Ishikawa (cell line): ENCODE data around the gene AMT.

Source experiments
- CEBPB ChIP-seq: IDR thresholded peaks from 2 replicates; pipeline ENCODE4 v1.6.1; 2012
- CREB1 ChIP-seq: IDR thresholded peaks from 2 replicates; pipeline ENCODE4 v1.6.1; 2012; ENCODE audit warnings: low read depth
- EGR1 ChIP-seq: IDR thresholded peaks from 2 replicates; pipeline ENCODE4 v1.6.1; 2012
- EP300 ChIP-seq: IDR thresholded peaks from 2 replicates; pipeline ENCODE4 v1.6.1; 2012; ENCODE audit warnings: borderline replicate concordance
- FOXM1 ChIP-seq: IDR thresholded peaks from 2 replicates; pipeline ENCODE4 v1.6.1; 2012; ENCODE audit warnings: low read depth, borderline replicate concordance
- NFIC ChIP-seq: IDR thresholded peaks from 2 replicates; pipeline ENCODE4 v1.6.1; 2012
- RAD21 ChIP-seq: IDR thresholded peaks from 2 replicates; pipeline ENCODE4 v1.6.1; 2012; ENCODE audit warnings: low read depth
- TAF1 ChIP-seq: IDR thresholded peaks from 2 replicates; pipeline ENCODE4 v1.6.1; 2012; ENCODE audit warnings: low read depth, mild to moderate bottlenecking
- TCF12 ChIP-seq: IDR thresholded peaks from 2 replicates; pipeline ENCODE4 v1.6.1; 2012; ENCODE audit warnings: low read depth
- YY1 ChIP-seq: IDR thresholded peaks from 2 replicates; pipeline ENCODE4 v1.6.1; 2012; ENCODE audit warnings: low read depth
- ZBTB7A ChIP-seq: IDR thresholded peaks from 2 replicates; pipeline ENCODE4 v1.6.1; 2012; ENCODE audit warnings: low read depth
- TF ChIP-seq, protein P1 (sequence below): IDR thresholded peaks from 2 replicates; pipeline ENCODE4 v1.6.1; 2012
- TF ChIP-seq, protein P2 (sequence below): IDR thresholded peaks from 2 replicates; pipeline ENCODE4 v1.6.1; 2012; ENCODE audit warnings: low read depth, mild to moderate bottlenecking
- TF ChIP-seq, protein P3 (sequence below): IDR thresholded peaks from 2 replicates; pipeline ENCODE4 v1.6.1; 2012

DNA sequence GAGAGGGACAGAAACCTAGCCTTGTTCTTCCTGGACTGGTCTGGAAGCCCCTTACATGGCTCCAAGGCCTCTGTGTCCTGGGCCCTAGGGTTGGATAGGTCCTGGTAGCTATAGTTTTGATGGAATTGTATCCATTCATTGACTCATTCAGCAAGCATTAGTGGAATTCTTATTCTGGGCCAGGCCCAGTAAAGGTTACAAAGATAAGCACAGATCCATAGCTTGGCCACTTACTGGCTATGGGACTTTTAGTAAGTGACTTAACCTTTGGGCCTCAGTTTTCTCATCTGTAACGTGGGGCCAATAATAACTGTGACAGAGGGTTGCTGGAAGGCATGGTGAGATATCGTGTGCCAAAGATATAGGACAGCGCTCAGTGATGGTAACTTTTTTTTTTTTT, 34.2 kb upstream of the AMT start:
- TF ChIP-seq TCF12: no peak
- TF ChIP-seq TAF1: no peak
- TF ChIP-seq, protein P1, sequence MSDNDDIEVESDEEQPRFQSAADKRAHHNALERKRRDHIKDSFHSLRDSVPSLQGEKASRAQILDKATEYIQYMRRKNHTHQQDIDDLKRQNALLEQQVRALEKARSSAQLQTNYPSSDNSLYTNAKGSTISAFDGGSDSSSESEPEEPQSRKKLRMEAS: no peak
- TF ChIP-seq EP300: no peak
- TF ChIP-seq NFIC: no peak
- no peak for TF ChIP-seq FOXM1
- no peak for TF ChIP-seq RAD21
- no peak for TF ChIP-seq CREB1
- TF ChIP-seq, protein P2, sequence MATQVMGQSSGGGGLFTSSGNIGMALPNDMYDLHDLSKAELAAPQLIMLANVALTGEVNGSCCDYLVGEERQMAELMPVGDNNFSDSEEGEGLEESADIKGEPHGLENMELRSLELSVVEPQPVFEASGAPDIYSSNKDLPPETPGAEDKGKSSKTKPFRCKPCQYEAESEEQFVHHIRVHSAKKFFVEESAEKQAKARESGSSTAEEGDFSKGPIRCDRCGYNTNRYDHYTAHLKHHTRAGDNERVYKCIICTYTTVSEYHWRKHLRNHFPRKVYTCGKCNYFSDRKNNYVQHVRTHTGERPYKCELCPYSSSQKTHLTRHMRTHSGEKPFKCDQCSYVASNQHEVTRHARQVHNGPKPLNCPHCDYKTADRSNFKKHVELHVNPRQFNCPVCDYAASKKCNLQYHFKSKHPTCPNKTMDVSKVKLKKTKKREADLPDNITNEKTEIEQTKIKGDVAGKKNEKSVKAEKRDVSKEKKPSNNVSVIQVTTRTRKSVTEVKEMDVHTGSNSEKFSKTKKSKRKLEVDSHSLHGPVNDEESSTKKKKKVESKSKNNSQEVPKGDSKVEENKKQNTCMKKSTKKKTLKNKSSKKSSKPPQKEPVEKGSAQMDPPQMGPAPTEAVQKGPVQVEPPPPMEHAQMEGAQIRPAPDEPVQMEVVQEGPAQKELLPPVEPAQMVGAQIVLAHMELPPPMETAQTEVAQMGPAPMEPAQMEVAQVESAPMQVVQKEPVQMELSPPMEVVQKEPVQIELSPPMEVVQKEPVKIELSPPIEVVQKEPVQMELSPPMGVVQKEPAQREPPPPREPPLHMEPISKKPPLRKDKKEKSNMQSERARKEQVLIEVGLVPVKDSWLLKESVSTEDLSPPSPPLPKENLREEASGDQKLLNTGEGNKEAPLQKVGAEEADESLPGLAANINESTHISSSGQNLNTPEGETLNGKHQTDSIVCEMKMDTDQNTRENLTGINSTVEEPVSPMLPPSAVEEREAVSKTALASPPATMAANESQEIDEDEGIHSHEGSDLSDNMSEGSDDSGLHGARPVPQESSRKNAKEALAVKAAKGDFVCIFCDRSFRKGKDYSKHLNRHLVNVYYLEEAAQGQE: no peak
- TF ChIP-seq YY1: no peak
- TF ChIP-seq EGR1: no peak
- TF ChIP-seq CEBPB: no peak
- no peak for TF ChIP-seq ZBTB7A
- TF ChIP-seq, protein P3, sequence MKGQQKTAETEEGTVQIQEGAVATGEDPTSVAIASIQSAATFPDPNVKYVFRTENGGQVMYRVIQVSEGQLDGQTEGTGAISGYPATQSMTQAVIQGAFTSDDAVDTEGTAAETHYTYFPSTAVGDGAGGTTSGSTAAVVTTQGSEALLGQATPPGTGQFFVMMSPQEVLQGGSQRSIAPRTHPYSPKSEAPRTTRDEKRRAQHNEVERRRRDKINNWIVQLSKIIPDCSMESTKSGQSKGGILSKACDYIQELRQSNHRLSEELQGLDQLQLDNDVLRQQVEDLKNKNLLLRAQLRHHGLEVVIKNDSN: no peak
